Endometrial microvascular endothelial cells (primary cell): ENCODE results near the gene MAP3K7. TPM values are rescaled to one million over a fixed set of nuclear protein-coding genes. Genes with fewer than 3 reads are reported as not detected.

Experiments used
- in situ Hi-C: cut with HindIII; loops from 2 replicates; pipeline ENCODE4 v1.10.0; 2017; ENCODE audit warnings: low sequenced_read_pairs, low pct_unique_long_range_greater_than_20kb; ENCODE audit errors: inconsistent ontology term
- total RNA-seq: library from RNA; depleted of rRNA; stranded (reverse); fragments of >200 nt; gene quantifications from one replicate; pipeline ENCODE4 v1.2.3, GENCODE V29; 2015; ENCODE audit errors: inconsistent ontology term

Gene MAP3K7
- 21.0 TPM for total RNA-seq

- in situ Hi-C loops: no loop called here
These were observed at the start of gene MAP3K7 for GRCh38 chr6:90586836-90587638. Gene MAP3K7 (minus strand): TSS chr6:90587072. CDS start chr6:90586883, 189 bp downstream.

GRCh38 chr6:90631046-90631445 lies 44.2 kb upstream of the MAP3K7 start:
- in situ Hi-C loops: no loop called here

- in situ Hi-C loops: no loop called here
These were observed 34.7 kb upstream of the MAP3K7 start for GRCh38 chr6:90621581-90621980.

GRCh38 chr6:90619221-90619620 lies 32.3 kb upstream of the MAP3K7 start:
- in situ Hi-C loops: no loop called here

GRCh38 chr6:90612313-90612680 lies 25.4 kb upstream of the MAP3K7 start:
- in situ Hi-C loops: no loop called here

GRCh38 chr6:90611543-90612312 lies 24.9 kb upstream of the MAP3K7 start:
- in situ Hi-C loops: no loop called here

- in situ Hi-C loops: no loop called here
These were observed 24.1 kb upstream of the MAP3K7 start for GRCh38 chr6:90610751-90611542.

GRCh38 chr6:90610301-90610750 lies 23.5 kb upstream of the MAP3K7 start:
- in situ Hi-C loops: no loop called here

GRCh38 chr6:90605749-90606340 lies 19.0 kb upstream of the MAP3K7 start:
- in situ Hi-C loops: no loop called here

- in situ Hi-C loops: no loop called here
These were observed 17.7 kb upstream of the MAP3K7 start for GRCh38 chr6:90604546-90604945.

GRCh38 chr6:90599151-90599550 lies 12.3 kb upstream of the MAP3K7 start:
- in situ Hi-C loops: no loop called here

GRCh38 chr6:90598192-90598951 lies 11.5 kb upstream of the MAP3K7 start:
- in situ Hi-C loops: no loop called here

GRCh38 chr6:90596967-90597539 lies 10.2 kb upstream of the MAP3K7 start:
- in situ Hi-C loops: no loop called here

- in situ Hi-C loops: no loop called here
These were observed 9.0 kb upstream of the MAP3K7 start for GRCh38 chr6:90595854-90596253.

- in situ Hi-C loops: no loop called here
These were observed 381 bp downstream of the MAP3K7 start for GRCh38 chr6:90586546-90586835.

GRCh38 chr6:90584636-90585255 lies 2.1 kb downstream of the MAP3K7 start:
- in situ Hi-C loops: no loop called here

GRCh38 chr6:90583836-90584481 lies 2.9 kb downstream of the MAP3K7 start:
- in situ Hi-C loops: no loop called here
